ENCODE results near the gene KRT23.

DNA sequence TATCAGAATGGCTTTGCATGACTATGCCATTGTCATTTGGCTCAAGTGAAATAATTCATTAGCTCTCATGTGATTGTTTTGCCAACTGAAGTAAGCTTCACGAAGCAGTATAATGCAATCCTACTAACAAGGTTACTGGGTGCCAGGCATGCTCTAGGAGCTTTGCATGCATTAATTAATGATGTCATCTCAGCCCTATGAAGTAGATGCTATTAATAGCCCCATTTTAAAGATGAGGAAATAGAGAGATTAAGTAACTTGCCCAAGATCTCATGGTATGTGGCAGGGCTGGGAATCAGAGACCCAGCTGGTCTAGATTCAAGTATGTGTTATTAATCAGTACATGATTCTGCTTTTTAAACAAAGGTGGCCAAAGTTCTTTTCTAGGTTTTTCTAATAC lies 15.2 kb upstream of the KRT23 start:
- TF ChIP-seq POLR2A (IDR thresholded peaks at IDR 0.05; ENCODE audit: low read length) (no peak), GATA1 (IDR thresholded peaks at IDR 0.05; ENCODE audit: low read depth, low read length) (no peak)
